ENCODE results near the gene ASB4. TPM values are rescaled to one million over a fixed set of nuclear protein-coding genes. Genes with fewer than 3 reads are reported as not detected.

ASB4 gene
- total RNA-seq, 2 donors from 2014 or later, result not detected

DNA sequence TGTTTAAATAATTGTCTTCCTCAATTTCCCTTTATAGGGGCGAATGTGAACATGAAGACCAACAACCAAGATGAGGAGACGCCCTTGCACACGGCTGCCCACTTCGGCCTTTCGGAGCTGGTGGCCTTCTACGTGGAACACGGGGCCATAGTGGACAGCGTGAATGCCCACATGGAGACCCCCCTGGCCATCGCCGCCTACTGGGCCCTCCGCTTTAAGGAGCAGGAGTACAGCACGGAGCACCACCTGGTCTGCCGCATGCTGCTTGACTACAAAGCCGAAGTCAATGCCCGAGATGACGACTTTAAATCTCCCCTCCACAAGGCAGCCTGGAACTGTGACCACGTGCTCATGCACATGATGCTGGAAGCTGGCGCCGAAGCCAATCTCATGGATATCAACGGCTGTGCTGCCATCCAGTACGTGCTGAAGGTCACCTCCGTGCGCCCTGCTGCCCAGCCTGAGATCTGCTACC is 42.1 kb downstream of the ASB4 start:
- WGBS, 2 experiments (ENCODE audit: insufficient coverage in 1 of 2, insufficient read length in 1 of 2), result 93 to 97% methylated on average over 19 to 23 of the region's 23 CpGs
- H3K4me1 Mint-ChIP-seq, result peaks cover 2% of the 10 kb centered on the region
- DNase-seq, result peak; percentile 53
- H3K9ac ChIP-seq (ENCODE audit: extremely low read depth, low read length, poor library complexity, severe bottlenecking), result no peak overlapping the region
- H3K9me3 ChIP-seq (ENCODE audit: control insufficient read depth, low read length), result no peaks in the 10 kb centered on the region
- H3K27ac Mint-ChIP-seq, result no peak overlapping the region
- no peaks in the 10 kb centered on the region for H3K27me3 ChIP-seq (ENCODE audit: control insufficient read depth, insufficient read depth, low read length, poor library complexity, severe bottlenecking)
- H3K36me3 ChIP-seq (ENCODE audit: control insufficient read depth, insufficient read depth, low read length), result no peaks in the 10 kb centered on the region
- H3K27me3 Mint-ChIP-seq (ENCODE audit: insufficient read depth), result peaks cover 2% of the 10 kb centered on the region
- H3K4me3 ChIP-seq (ENCODE audit: low read length), result no peak overlapping the region
- no peaks in the 10 kb centered on the region for H3K9me3 Mint-ChIP-seq
- H3K36me3 Mint-ChIP-seq (ENCODE audit: low read depth), result no peaks in the 10 kb centered on the region
- H3K4me1 ChIP-seq (ENCODE audit: control insufficient read depth, insufficient read depth, low read length), result no peaks in the 10 kb centered on the region
- H3K4me3 Mint-ChIP-seq, result no peak overlapping the region
- TF ChIP-seq, protein P1, sequence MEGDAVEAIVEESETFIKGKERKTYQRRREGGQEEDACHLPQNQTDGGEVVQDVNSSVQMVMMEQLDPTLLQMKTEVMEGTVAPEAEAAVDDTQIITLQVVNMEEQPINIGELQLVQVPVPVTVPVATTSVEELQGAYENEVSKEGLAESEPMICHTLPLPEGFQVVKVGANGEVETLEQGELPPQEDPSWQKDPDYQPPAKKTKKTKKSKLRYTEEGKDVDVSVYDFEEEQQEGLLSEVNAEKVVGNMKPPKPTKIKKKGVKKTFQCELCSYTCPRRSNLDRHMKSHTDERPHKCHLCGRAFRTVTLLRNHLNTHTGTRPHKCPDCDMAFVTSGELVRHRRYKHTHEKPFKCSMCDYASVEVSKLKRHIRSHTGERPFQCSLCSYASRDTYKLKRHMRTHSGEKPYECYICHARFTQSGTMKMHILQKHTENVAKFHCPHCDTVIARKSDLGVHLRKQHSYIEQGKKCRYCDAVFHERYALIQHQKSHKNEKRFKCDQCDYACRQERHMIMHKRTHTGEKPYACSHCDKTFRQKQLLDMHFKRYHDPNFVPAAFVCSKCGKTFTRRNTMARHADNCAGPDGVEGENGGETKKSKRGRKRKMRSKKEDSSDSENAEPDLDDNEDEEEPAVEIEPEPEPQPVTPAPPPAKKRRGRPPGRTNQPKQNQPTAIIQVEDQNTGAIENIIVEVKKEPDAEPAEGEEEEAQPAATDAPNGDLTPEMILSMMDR (conservative IDR thresholded peaks at IDR 0.05), result no peak
- H3K27ac ChIP-seq (ENCODE audit: low read depth, low read length), result no peak overlapping the region

- WGBS, 2 experiments (ENCODE audit: insufficient coverage in 1 of 2, insufficient read length in 1 of 2), result 73% methylated on average over 1 of the region's 1 CpG; no CpG with 5 or more reads in 1 of the 2 experiments
- no peak overlapping the region for H3K27ac ChIP-seq (ENCODE audit: low read depth, low read length)
- no peaks in the 10 kb centered on the region for H3K27me3 ChIP-seq (ENCODE audit: control insufficient read depth, insufficient read depth, low read length, poor library complexity, severe bottlenecking)
- H3K9me3 Mint-ChIP-seq, result no peaks in the 10 kb centered on the region
- DNase-seq, result no peak
- no peaks in the 10 kb centered on the region for H3K36me3 ChIP-seq (ENCODE audit: control insufficient read depth, insufficient read depth, low read length)
- no peak overlapping the region for H3K9ac ChIP-seq (ENCODE audit: extremely low read depth, low read length, poor library complexity, severe bottlenecking)
- no peaks in the 10 kb centered on the region for H3K4me1 ChIP-seq (ENCODE audit: control insufficient read depth, insufficient read depth, low read length)
- no peak overlapping the region for H3K4me3 Mint-ChIP-seq
- no peaks in the 10 kb centered on the region for H3K36me3 Mint-ChIP-seq (ENCODE audit: low read depth)
- no peaks in the 10 kb centered on the region for H3K9me3 ChIP-seq (ENCODE audit: control insufficient read depth, low read length)
- H3K27me3 Mint-ChIP-seq (ENCODE audit: insufficient read depth), result peaks cover 6% of the 10 kb centered on the region
- TF ChIP-seq, protein P1 (conservative IDR thresholded peaks at IDR 0.05), result no peak
- H3K4me1 Mint-ChIP-seq, result peaks cover 2% of the 10 kb centered on the region
- no peak overlapping the region for H3K4me3 ChIP-seq (ENCODE audit: low read length)
- H3K27ac Mint-ChIP-seq, result no peak overlapping the region
These were observed 44.0 kb downstream of the ASB4 start for GRCh38 chr7:95529701-95530100.

DNA sequence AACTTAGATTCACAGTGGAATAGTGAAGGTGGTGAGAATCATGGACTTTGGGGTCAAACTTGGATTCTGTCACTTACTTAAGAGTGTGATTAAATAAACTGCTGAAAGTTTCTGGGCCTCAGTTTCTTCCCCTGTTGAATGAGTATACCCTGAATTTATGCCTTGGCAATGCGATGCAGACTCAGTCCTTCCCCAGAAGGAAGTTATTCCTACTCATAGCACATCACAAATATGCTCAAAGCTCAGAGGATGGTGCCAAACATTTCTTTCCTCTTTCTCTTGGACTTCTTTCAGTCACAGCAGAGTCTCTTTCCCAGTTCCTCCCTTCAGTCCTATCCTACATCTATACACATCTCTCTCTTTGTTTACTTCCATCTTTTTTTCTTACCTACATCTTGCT is 45.1 kb downstream of the ASB4 start:
- peaks cover 11% of the 10 kb centered on the region for H3K27me3 ChIP-seq (ENCODE audit: control insufficient read depth, insufficient read depth, low read length, poor library complexity, severe bottlenecking)
- Mint-ChIP-seq H3K27ac (no peak overlapping the region), H3K9me3 (no peaks in the 10 kb centered on the region), H3K4me1 (peaks cover 2% of the 10 kb centered on the region), H3K4me3 (no peak overlapping the region), H3K27me3 (ENCODE audit: insufficient read depth) (peaks cover 10% of the 10 kb centered on the region), H3K36me3 (ENCODE audit: low read depth) (no peaks in the 10 kb centered on the region)
- TF ChIP-seq, protein P1 (conservative IDR thresholded peaks at IDR 0.05), result no peak
- no peak overlapping the region for H3K27ac ChIP-seq (ENCODE audit: low read depth, low read length)
- no peak overlapping the region for H3K4me3 ChIP-seq (ENCODE audit: low read length)
- 92 to 100% methylated on average over 1 of the region's 1 CpG for WGBS, 2 experiments (ENCODE audit: insufficient coverage in 1 of 2, insufficient read length in 1 of 2)
- H3K9ac ChIP-seq (ENCODE audit: extremely low read depth, low read length, poor library complexity, severe bottlenecking), result no peak overlapping the region
- DNase-seq, result no peak
- H3K4me1 ChIP-seq (ENCODE audit: control insufficient read depth, insufficient read depth, low read length), result no peaks in the 10 kb centered on the region
- H3K36me3 ChIP-seq (ENCODE audit: control insufficient read depth, insufficient read depth, low read length), result no peaks in the 10 kb centered on the region
- no peaks in the 10 kb centered on the region for H3K9me3 ChIP-seq (ENCODE audit: control insufficient read depth, low read length)

Data from endodermal cell (in vitro differentiated cells).